Pancreas (tissue), 10 donors: ENCODE measurements around the gene TKT. TPM values are rescaled to one million over a fixed set of nuclear protein-coding genes. Genes with fewer than 3 reads are reported as not detected.
A peak's percentile ranks its signal among the peaks of the same experiment; 100 is the strongest.

Experiments
- ATAC-seq, 4 donors: fragments of 200-7000 bp; cut with Tn5 transposase; one replicate each; pipeline versions ENCODE4 v1.8.0 to v1.9.1; 2020; ENCODE audit warnings: mild to moderate bottlenecking in 4 of 4, moderate library complexity in 4 of 4
- DNase-seq, 6 donors: peaks; one replicate each; pipeline ENCODE4 v3.0.0-alpha.2; 2020
- FAIRE-seq: peaks from 2 replicates; lab custom pipeline; 2012; peaks lifted over from hg19 to GRCh38; lab: Jason Lieb, UNC
- H3K27ac ChIP-seq, 4 donors: fragments of 200-600 bp; sonication (generic); 1 replicate in 3 of 4; 2 replicates in 1 of 4; pipeline versions ENCODE4 v1.5.0 to v1.8.0; 2020
- H3K27me3 ChIP-seq, 4 donors: fragments of 200-600 bp; one replicate each; pipeline ENCODE4 v1.8.0; 2021
- H3K36me3 ChIP-seq, 3 donors: fragments of 200-600 bp; sonication (generic) in 1 of 3; one replicate each; pipeline versions ENCODE4 v1.5.0 to v1.8.0; 2020 to 2021
- H3K4me1 ChIP-seq, 3 donors: fragments of 200-600 bp; one replicate each; pipeline ENCODE4 v1.8.0; 2021
- H3K4me3 ChIP-seq, 4 donors: fragments of 200-600 bp; sonication (generic) in 2 of 4; one replicate each; pipeline versions ENCODE4 v1.5.0 to v1.8.0; 2020 to 2021
- H3K9me3 ChIP-seq, 4 donors: fragments of 200-600 bp; one replicate each; pipeline ENCODE4 v1.8.0; 2021
- WGBS, 2 donors: extraction: QIAGEN DNeasy Blood & Tissue Kit; methylation state at CpG; one replicate each; pipeline ENCODE4 v1.1.7; 2013; 5-methylcytosine and 5-hydroxymethylcytosine counted together
- intact Hi-C, 3 donors: fragments of 100-400 bp; cut with DNase I; formaldehyde crosslinking; loops; one replicate each; pipeline versions ENCODE4 v1.11.1 to v1.14.2; 2022
- polyA plus RNA-seq, 2 donors: library from polyadenylated mRNA; stranded (reverse); fragments of 200-250 nt; gene quantifications; one replicate each; pipeline ENCODE4 v1.2.3, GENCODE V29; 2013
- total RNA-seq, 6 donors: library from RNA; stranded (reverse); fragmentation: NEBNext Ultra II Directional in 4 of 6; extraction: Animal tissue kit (Norgen Biotek cat#: 25700) in 4 of 6; gene quantifications; one replicate each; pipeline versions ENCODE4 v1.2.1 to v1.2.4, GENCODE V29; 2021 to 2023
- TF ChIP-seq, protein P1 (sequence below), 4 donors: fragments of 200-600 bp; sonication (generic) in 3 of 4; IDR thresholded peaks; one replicate each; pipeline versions ENCODE4 v1.5.0 to v1.8.0; 2021; ENCODE audit warnings: antibody characterized with exemption in 4 of 4
- donor health status: healthy with polysubstance abuse.
- donor health status: DM: no; HTN: no; CAD: no; lungs with moderate emphysema.
- donor health status: DM: no; HTN: no; CAD: no.
- donor health status: control.
- donor health status: control.
- donor health status: Bipolar disorder and iron deficiency.
- donor health status: DM: yes; HTN: yes; CAD: no.
- donor health status: DM: no; HTN: no; CAD: no.
- donor health status: DM: no; HTN: no; CAD: no.
- donor health status: DM: yes; HTN: yes; CAD: no.

TKT gene
- total and polyA plus RNA-seq, 8 donors: 114 to 306 (median 195) TPM

- no peak for ATAC-seq
- TF ChIP-seq, protein P1, sequence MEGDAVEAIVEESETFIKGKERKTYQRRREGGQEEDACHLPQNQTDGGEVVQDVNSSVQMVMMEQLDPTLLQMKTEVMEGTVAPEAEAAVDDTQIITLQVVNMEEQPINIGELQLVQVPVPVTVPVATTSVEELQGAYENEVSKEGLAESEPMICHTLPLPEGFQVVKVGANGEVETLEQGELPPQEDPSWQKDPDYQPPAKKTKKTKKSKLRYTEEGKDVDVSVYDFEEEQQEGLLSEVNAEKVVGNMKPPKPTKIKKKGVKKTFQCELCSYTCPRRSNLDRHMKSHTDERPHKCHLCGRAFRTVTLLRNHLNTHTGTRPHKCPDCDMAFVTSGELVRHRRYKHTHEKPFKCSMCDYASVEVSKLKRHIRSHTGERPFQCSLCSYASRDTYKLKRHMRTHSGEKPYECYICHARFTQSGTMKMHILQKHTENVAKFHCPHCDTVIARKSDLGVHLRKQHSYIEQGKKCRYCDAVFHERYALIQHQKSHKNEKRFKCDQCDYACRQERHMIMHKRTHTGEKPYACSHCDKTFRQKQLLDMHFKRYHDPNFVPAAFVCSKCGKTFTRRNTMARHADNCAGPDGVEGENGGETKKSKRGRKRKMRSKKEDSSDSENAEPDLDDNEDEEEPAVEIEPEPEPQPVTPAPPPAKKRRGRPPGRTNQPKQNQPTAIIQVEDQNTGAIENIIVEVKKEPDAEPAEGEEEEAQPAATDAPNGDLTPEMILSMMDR (IDR thresholded peaks at IDR 0.05): no peak
- Histone ChIP-seq H3K9me3 (no peaks in the 10 kb centered on the region), H3K4me3 (no peak overlapping the region), H3K27me3 (no peaks in the 10 kb centered on the region), H3K27ac (no peak overlapping the region), H3K4me1 (no peaks in the 10 kb centered on the region), H3K36me3 (no peaks in the 10 kb centered on the region)
- peak in 1 of 6 donors; percentile 29 for DNase-seq
- WGBS, 2 donors: 83 to 86% methylated on average over 5 of the region's 5 CpGs
- intact Hi-C loops: no loop called here
- FAIRE-seq: no peak
Observed at GRCh38 chr3:53261712-53262111, 5.9 kb upstream of the TKT start.

DNA sequence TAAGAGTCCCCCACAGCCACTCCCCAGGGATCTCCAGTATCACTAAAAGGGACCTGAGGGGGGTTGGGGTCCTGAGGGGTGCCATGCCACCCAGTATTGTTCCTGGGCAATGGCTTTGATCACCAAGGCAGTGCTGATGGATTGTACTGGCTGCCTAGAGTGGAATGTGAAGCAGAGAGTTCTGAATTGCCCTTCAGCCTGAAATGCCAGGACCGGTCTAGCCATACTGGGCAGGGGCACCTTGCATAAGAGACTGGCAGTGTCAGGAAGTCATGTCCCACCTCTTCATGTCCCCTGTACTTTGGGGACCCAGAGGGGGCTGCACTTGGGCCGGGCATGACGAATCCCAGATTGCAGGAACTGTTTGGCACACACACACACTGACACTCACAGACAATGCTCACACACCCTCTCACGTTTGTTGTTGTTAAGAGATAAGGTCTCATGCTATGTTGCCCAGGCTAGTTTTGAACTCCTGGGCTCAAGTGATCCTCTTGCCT lies 4.5 kb upstream of the TKT start:
- ATAC-seq: no peak
- TF ChIP-seq, protein P1 (IDR thresholded peaks at IDR 0.05): no peak
- H3K27me3 ChIP-seq: no peaks in the 10 kb centered on the region
- no peak for DNase-seq
- H3K4me3 ChIP-seq: no peak overlapping the region
- H3K27ac ChIP-seq: no peak overlapping the region
- H3K9me3 ChIP-seq: no peaks in the 10 kb centered on the region
- no peaks in the 10 kb centered on the region for H3K36me3 ChIP-seq
- intact Hi-C loops: no loop called here
- WGBS, 2 donors: 73 to 76% methylated on average over 4 of the region's 4 CpGs
- H3K4me1 ChIP-seq: no peaks in the 10 kb centered on the region
- FAIRE-seq: no peak

GRCh38 chr3:53259427-53260259 lies 3.8 kb upstream of the TKT start:
- Histone ChIP-seq H3K4me1 (no peaks in the 10 kb centered on the region), H3K27ac (no peak overlapping the region), H3K9me3 (no peaks in the 10 kb centered on the region), H3K27me3 (no peaks in the 10 kb centered on the region), H3K4me3 (no peak overlapping the region), H3K36me3 (no peaks in the 10 kb centered on the region)
- 69 to 72% methylated on average over 9 of the region's 9 CpGs for WGBS, 2 donors
- intact Hi-C loops: no loop called here
- ATAC-seq (no peak), DNase-seq (peak in 1 of 6 donors; percentile 11), FAIRE-seq (no peak)
- TF ChIP-seq, protein P1 (IDR thresholded peaks at IDR 0.05): no peak

DNA sequence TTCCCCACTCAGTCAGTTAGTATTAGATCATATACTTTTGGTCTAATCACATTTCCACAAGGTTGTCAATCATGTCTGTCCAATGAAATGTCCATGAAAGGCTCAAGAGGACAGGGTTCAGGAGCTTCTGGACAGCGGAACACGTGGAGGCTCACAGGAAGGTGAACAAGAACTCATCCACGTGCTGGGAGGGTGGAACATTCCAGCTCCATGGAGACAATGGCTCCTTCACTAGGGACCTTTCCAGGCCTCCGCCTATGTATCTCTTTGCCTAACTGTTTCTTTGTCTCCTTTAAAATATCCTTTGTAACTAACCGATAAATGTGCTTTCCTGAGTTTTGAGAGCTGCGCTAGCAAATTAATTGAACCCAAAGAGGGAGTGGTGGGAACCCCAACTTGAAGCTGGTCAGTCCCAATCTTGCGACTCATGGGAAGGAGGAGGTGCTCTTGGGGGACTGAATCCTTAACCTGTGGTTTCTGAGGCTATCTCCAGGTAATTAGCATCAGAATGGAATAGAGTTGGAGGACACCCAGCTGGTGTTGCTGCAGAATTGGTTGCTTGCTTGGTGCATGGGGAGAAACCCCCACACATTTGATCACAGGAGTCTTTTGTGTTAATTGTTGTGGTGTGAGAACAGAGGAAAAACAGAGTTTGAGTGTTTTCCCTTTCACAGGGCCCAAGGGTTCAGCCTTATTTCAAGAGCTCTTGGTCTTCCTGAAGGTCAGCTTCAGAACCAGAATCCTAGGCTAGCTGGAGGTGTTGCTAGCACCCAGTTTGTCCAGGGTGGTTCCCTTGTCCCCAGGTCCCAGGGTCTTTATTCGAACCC lies 3.0 kb upstream of the TKT start:
- 83 to 84% methylated on average over 8 of the region's 8 CpGs for WGBS, 2 donors
- TF ChIP-seq, protein P1 (IDR thresholded peaks at IDR 0.05): no peak
- no peaks in the 10 kb centered on the region for H3K9me3 ChIP-seq
- DNase-seq (no peak), ATAC-seq (no peak), FAIRE-seq (no peak)
- peaks cover 1 to 5% (median 4%) of the 10 kb centered on the region in 3 donors for H3K4me1 ChIP-seq
- no peaks in the 10 kb centered on the region for H3K27me3 ChIP-seq
- intact Hi-C loops: no loop called here
- H3K4me3 ChIP-seq: no peak overlapping the region
- no peaks in the 10 kb centered on the region for H3K36me3 ChIP-seq
- no peak overlapping the region for H3K27ac ChIP-seq
